HG02840 (cell line): Measurements from ENCODE around the gene MAGEE1.
A peak's percentile ranks its signal among the peaks of the same experiment; 100 is the strongest.

Experiments
- ATAC-seq: cut with Tn5 transposase; IDR thresholded peaks from one replicate; pipeline ENCODE4 v1.9.1; 2021; ENCODE audit warnings: mild to moderate bottlenecking, moderate library complexity, moderate number of reproducible peaks; ENCODE audit not compliant: unreplicated experiment, low FRiP score

Gene MAGEE1, protein sequence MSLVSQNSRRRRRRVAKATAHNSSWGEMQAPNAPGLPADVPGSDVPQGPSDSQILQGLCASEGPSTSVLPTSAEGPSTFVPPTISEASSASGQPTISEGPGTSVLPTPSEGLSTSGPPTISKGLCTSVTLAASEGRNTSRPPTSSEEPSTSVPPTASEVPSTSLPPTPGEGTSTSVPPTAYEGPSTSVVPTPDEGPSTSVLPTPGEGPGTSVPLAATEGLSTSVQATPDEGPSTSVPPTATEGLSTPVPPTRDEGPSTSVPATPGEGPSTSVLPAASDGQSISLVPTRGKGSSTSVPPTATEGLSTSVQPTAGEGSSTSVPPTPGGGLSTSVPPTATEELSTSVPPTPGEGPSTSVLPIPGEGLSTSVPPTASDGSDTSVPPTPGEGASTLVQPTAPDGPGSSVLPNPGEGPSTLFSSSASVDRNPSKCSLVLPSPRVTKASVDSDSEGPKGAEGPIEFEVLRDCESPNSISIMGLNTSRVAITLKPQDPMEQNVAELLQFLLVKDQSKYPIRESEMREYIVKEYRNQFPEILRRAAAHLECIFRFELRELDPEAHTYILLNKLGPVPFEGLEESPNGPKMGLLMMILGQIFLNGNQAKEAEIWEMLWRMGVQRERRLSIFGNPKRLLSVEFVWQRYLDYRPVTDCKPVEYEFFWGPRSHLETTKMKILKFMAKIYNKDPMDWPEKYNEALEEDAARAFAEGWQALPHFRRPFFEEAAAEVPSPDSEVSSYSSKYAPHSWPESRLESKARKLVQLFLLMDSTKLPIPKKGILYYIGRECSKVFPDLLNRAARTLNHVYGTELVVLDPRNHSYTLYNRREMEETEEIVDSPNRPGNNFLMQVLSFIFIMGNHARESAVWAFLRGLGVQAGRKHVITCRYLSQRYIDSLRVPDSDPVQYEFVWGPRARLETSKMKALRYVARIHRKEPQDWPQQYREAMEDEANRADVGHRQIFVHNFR

DNA sequence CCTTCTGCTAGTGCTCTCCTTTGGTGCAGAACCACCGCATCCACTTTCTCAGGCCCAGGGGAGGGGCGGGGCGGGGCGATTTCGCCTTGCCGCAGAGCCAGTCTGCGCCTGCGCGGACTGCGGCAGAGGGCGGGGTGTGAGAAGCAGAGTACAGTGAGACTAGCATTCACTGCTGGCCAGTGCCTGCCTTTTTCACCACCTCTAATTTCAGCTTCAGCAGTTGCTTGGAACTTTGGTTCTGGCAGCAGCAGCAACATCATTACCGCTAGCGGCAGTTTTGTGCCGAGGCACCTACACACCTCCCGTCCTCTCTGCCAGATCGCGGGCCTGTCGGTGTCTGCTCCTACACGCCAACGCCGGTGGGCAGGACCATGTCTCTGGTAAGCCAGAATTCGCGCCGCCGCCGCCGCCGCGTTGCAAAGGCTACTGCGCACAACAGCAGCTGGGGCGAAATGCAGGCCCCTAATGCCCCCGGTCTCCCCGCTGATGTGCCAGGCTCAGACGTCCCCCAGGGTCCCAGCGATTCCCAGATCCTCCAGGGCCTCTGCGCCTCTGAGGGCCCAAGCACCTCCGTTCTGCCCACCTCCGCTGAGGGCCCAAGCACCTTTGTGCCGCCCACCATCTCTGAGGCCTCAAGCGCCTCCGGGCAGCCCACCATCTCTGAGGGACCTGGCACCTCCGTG is at the start of gene MAGEE1:
Gene MAGEE1 (plus strand): TSS at position 151 of the 683 bp plus-strand sequence. CDS start 221 bp downstream, at position 372.
- peak; percentile 89 for ATAC-seq

DNA sequence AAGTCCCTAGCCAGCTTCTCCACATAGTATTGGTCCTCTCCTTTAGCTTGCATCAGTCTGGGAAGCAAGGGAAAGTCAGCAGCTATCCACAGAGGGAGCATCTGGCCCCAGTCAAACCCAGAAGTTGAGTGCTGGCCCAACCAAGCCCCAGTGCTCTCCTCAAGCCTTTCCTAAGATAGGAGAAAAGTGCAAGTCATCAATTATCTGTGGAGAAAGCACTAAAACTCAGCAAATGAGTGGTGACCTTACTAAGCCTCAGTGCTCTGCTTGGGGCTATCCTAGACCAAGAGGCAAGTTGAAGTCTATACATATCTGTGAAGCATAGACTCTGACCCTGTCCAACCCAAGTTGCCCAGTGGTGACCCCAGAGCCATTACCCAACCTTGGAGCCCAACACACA is 28.5 kb upstream of the MAGEE1 start:
- ATAC-seq: no peak

- ATAC-seq: no peak
Observed at GRCh38 chrX:76407795-76408194, 19.7 kb upstream of the MAGEE1 start.

DNA sequence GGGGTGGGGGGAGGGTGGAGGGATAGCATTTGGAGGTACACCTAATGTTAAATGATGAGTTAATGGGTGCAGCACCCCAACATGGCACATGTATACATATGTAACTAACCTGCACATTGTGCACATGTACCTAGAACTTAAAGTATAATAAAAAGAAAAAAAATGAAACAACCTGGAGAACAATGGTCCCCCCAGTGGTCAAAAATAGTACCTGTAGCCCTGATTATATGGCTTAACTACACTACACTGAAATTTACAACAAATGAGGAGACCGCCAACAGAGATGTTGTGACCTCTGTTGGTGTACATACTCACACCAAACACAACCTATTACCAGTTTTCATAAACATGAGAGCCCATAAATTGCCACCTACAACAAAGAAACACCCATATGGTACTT is 7.3 kb upstream of the MAGEE1 start:
- ATAC-seq: no peak

- peak; percentile 29 for ATAC-seq
Observed at GRCh38 chrX:76428243-76429130, 977 bp downstream of the MAGEE1 start.

DNA sequence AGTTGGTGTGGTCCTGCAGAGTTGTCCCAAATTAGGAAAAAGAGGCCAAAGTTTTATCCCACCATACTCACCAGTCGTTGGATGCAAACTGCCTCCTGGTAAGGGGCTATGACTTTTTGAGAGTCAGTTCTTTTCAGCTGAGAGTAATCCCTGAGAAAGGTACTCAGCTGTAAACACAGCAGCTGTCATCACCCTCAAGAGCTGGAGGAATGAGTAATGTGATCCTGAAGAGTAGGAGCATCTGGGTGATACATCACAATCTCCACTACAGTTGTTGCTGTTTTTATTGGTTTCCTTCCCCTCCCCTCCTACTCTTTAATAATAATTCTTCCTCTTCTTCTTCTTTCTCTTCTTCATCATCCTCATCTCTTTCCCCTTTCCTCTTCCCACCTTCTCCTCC is 5.7 kb downstream of the MAGEE1 start:
- no peak for ATAC-seq

DNA sequence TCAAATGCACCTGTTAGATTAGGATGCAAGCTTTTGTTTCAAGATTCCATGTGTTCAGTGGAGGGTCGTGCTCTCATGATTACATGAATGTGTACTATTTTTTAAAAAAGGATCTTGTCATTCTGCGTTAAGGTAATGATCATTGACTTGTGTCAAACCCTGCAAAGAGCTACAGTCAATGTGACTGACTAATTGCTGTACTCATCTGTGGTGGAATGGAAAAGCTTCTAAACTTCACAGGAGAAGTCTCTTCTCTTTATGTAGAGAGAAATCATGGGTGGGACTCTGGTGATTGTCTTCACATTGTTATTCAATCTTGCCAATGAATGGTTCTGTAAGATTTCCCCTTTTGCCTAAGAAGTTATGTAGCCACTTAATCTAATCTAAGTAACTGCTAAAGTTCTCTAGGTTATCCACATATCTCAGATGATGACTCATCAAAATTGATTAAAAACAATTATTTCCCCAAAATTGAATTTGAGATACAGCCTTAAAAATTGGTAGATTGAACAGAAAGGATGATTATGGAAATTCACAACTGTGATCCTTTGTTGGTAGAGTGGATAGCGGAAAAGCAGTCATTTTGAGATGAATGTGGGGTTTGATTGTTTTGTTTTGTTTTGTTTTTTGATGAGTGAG is 6.7 kb downstream of the MAGEE1 start:
- ATAC-seq: no peak

DNA sequence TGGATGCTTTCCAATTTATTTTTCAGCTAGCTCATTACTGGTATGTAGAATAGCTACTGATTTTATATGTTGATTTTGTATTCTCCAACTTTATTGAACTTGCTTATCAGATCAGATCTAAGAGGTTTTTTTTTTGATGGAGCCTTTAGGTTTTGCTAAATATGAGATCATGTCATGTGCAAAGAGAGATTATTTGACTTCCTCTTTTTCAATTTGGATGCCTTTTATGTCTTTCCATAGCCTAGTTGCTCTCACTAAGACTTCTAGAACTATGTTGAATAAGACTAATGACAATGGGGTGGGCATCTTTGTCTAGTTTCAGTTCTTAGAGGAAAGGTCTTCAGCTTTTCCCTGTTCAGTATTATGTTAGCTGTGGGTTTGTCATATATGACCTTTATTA is 11.7 kb downstream of the MAGEE1 start:
- ATAC-seq: no peak

DNA sequence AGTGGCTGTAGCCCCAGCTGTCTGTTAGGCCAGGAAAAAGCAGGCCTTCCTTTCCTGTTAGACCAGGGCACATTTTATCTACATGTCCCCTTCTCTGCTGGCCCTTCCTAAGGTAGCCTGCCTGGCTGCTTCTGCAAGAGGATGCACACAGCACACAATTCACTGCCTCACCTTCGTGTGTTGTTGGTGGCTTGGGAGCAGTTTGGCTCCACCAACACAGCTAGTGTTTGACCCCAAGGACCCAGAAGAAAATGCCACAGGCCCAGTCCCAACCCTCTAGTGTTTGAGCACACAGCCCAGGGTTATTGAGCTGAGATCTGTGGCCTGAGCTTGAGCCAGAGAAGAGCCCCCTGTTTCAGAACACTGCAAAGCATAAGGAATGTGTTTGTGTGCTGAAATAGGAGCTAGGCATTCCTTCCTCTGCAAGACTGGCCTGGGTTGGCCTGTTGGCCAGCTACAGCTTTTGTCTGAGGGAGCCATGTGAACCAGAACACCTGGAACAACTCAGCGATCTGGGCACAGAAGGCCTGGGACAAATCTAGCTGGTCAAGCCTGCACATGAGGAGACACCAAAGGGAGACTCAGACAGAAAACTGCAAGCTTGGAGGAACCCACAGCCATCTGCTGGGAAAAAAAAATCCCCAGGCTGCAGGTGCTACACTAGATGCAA is 26.4 kb downstream of the MAGEE1 start:
- no peak for ATAC-seq

GRCh38 chrX:76454456-76454927 is 27.0 kb downstream of the MAGEE1 start:
- ATAC-seq: no peak

DNA sequence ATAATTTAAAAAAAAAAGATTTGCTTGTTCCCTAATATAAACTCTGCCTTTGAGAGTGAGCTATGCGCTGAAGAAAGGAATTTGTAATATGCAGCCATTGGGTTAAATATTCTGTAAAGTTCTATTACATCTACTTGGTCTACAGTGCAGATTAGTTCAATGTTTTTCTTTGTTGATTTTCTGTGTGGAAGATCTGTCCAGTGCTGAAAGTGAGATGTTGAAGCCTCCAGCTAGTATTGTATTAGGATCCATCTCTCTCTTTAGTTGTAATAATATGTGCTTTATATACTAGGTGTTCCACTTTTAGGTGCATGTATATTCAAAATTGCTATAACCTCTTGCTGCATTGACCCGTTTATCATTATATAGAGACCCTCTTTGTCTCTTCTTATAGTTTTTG is 49.8 kb downstream of the MAGEE1 start:
- no peak for ATAC-seq
